Neural progenitor cell (in vitro differentiated cells): ENCODE measurements around the gene KRT82. TPM values are rescaled to one million over a fixed set of nuclear protein-coding genes. Genes with fewer than 3 reads are reported as not detected.
A peak's percentile ranks its signal among the peaks of the same experiment; 100 is the strongest.

Experiments used
- DNase-seq: peaks from one replicate; pipeline ENCODE4 v3.0.0-alpha.2; 2016; ENCODE audit warnings: low spot score
- H2AFZ ChIP-seq: fragments of 200-600 bp; sonication (generic); replicated peaks from 2 replicates; pipeline ENCODE4 v1.6.1; 2016; ENCODE audit warnings: antibody characterized with exemption
- H3F3A ChIP-seq: fragments of 200-600 bp; sonication (generic); 2 replicates; pipeline ENCODE4 v1.6.1; 2016; ENCODE audit warnings: antibody characterized with exemption, low read depth
- H3K27ac ChIP-seq: fragments of 200-600 bp; sonication (generic); 2 replicates; pipeline ENCODE4 v1.5.1; 2016; ENCODE audit warnings: mild to moderate bottlenecking
- H3K27me3 ChIP-seq: fragments of 200-600 bp; sonication (generic); 2 replicates; pipeline ENCODE4 v1.6.1; 2016; ENCODE audit warnings: mild to moderate bottlenecking, moderate library complexity
- H3K36me3 ChIP-seq: fragments of 200-600 bp; sonication (generic); 2 replicates; pipeline ENCODE4 v1.5.1; 2016
- H3K4me1 ChIP-seq: fragments of 200-600 bp; sonication (generic); 2 replicates; pipeline ENCODE4 v1.6.1; 2016; ENCODE audit warnings: mixed run types
- H3K4me2 ChIP-seq: fragments of 200-600 bp; sonication (generic); 2 replicates; pipeline ENCODE4 v1.6.1; 2016
- H3K4me3 ChIP-seq: fragments of 200-600 bp; sonication (generic); 2 replicates; pipeline ENCODE4 v1.5.1; 2016
- H3K79me2 ChIP-seq: fragments of 200-600 bp; sonication (generic); 2 replicates; pipeline ENCODE4 v1.6.1; 2016; ENCODE audit warnings: low read depth
- H3K9ac ChIP-seq: fragments of 200-600 bp; sonication (generic); 2 replicates; pipeline ENCODE4 v1.6.1; 2016
- H3K9me3 ChIP-seq: fragments of 200-600 bp; sonication (generic); 2 replicates; pipeline ENCODE4 v1.5.1; 2016; ENCODE audit warnings: low read depth
- H4K20me1 ChIP-seq: fragments of 200-600 bp; sonication (generic); 2 replicates; pipeline ENCODE4 v1.6.1; 2016; ENCODE audit warnings: low read depth
- H3K27ac Mint-ChIP-seq: 3 replicates; pipeline ENCODE4 v1.8.0; 2021; ENCODE audit warnings: mixed read lengths
- H3K27me3 Mint-ChIP-seq: 2 replicates; pipeline ENCODE4 v1.8.0; 2022; ENCODE audit warnings: low read depth, mild to moderate bottlenecking, inconsistent platforms, moderate library complexity, mixed read lengths; ENCODE audit not compliant: insufficient read depth
- H3K36me3 Mint-ChIP-seq: 3 replicates; pipeline ENCODE4 v1.8.0; 2021; ENCODE audit warnings: mixed read lengths
- H3K4me1 Mint-ChIP-seq: 3 replicates; pipeline ENCODE4 v1.8.0; 2021; ENCODE audit warnings: mixed read lengths
- H3K4me3 Mint-ChIP-seq: 3 replicates; pipeline ENCODE4 v1.8.0; 2021; ENCODE audit warnings: mild to moderate bottlenecking, moderate library complexity, mixed read lengths
- H3K9me3 Mint-ChIP-seq: 3 replicates; pipeline ENCODE4 v1.8.0; 2020; ENCODE audit warnings: mixed read lengths
- EZH2 ChIP-seq: fragments of 200-600 bp; sonication (generic); IDR thresholded peaks from 2 replicates; pipeline ENCODE4 v1.6.1; 2017; ENCODE audit warnings: antibody characterized with exemption, mild to moderate bottlenecking, moderate library complexity
- EZH2phosphoT487 ChIP-seq: fragments of 200-600 bp; sonication (generic); IDR thresholded peaks from 2 replicates; pipeline ENCODE4 v1.6.1; 2017; ENCODE audit warnings: antibody characterized with exemption
- total RNA-seq: library from RNA; depleted of rRNA; stranded (reverse); fragments of >200 nt; gene quantifications from 2 replicates; pipeline ENCODE4 v1.2.3, GENCODE V29; 2015; ENCODE audit warnings: low replicate concordance
- TF ChIP-seq, protein P1 (sequence below): fragments of 200-600 bp; sonication (generic); IDR thresholded peaks from 2 replicates; pipeline ENCODE4 v1.5.1; 2017; ENCODE audit warnings: antibody characterized with exemption, mild to moderate bottlenecking

KRT82 gene
- total RNA-seq, 1 donor from 2014 or later, result not detected

DNA sequence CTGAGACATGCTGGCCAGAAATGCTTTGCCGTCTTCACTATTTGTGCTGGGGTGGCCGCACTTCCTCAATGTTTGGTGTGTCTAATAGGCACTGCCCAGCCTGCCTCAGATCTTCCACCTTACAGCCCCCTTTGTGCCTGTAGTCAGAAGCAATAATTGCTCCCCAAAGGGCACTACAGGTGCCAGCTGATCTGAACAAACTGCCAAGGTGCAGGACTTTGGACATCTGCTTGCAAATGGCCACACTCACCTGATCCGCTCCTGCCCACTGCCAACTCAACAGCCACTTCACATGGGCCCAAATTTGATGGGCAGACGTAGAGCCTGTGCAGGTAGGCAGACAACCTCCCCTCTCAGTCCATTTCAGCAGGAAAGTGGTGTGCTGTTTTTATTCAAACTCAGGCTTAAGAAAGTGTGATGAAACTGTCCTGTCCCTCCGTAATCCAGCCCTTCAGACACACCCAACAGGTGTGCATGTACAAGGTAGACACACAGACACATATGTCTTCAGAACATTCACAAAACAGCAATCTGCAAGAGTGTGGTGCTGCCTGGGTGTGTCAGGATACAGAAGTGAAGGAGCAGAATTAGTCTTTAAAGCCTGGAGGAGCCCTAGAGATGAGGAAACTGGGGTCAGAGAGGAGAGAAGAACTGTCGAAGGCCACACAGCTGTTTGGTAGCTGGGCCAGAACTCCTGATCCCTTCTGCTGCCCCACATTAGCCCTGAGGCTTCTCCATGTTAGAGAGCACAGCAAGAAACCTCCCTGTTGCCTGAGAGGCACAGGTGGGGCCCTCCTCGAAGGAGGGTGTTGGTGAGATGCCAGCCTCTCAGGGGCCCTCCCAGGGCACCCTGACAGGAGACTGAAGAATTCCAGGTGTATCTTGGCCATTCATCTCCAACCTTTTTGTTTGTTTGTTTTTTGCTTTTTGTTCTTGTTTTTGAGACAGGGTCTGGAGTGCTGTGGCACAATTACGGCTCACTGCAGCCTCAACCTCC, 32.5 kb upstream of the KRT82 start:
- H3K27ac ChIP-seq, result no peak overlapping the region
- no peaks in the 10 kb centered on the region for H3K9me3 Mint-ChIP-seq
- peaks cover 7% of the 10 kb centered on the region for H3F3A ChIP-seq
- H3K4me2 ChIP-seq, result no peak overlapping the region
- peaks cover 25% of the 10 kb centered on the region for H3K4me1 ChIP-seq
- no peaks in the 10 kb centered on the region for H3K36me3 ChIP-seq
- no peak overlapping the region for H3K4me3 Mint-ChIP-seq
- no peaks in the 10 kb centered on the region for H3K27me3 ChIP-seq
- no peak overlapping the region for H3K27ac Mint-ChIP-seq
- H3K9me3 ChIP-seq, result no peaks in the 10 kb centered on the region
- no peak for DNase-seq
- H3K4me1 Mint-ChIP-seq, result peaks cover 41% of the 10 kb centered on the region
- no peaks in the 10 kb centered on the region for H4K20me1 ChIP-seq
- no peak overlapping the region for H3K4me3 ChIP-seq
- H3K27me3 Mint-ChIP-seq, result peaks cover 8% of the 10 kb centered on the region
- no peak overlapping the region for H3K9ac ChIP-seq
- no peaks in the 10 kb centered on the region for H3K79me2 ChIP-seq
- no peaks in the 10 kb centered on the region for H3K36me3 Mint-ChIP-seq
- no peak for TF ChIP-seq EZH2phosphoT487
- TF ChIP-seq, protein P1, sequence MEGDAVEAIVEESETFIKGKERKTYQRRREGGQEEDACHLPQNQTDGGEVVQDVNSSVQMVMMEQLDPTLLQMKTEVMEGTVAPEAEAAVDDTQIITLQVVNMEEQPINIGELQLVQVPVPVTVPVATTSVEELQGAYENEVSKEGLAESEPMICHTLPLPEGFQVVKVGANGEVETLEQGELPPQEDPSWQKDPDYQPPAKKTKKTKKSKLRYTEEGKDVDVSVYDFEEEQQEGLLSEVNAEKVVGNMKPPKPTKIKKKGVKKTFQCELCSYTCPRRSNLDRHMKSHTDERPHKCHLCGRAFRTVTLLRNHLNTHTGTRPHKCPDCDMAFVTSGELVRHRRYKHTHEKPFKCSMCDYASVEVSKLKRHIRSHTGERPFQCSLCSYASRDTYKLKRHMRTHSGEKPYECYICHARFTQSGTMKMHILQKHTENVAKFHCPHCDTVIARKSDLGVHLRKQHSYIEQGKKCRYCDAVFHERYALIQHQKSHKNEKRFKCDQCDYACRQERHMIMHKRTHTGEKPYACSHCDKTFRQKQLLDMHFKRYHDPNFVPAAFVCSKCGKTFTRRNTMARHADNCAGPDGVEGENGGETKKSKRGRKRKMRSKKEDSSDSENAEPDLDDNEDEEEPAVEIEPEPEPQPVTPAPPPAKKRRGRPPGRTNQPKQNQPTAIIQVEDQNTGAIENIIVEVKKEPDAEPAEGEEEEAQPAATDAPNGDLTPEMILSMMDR, result no peak
- no peak for TF ChIP-seq EZH2
- no peak overlapping the region for H2AFZ ChIP-seq

DNA sequence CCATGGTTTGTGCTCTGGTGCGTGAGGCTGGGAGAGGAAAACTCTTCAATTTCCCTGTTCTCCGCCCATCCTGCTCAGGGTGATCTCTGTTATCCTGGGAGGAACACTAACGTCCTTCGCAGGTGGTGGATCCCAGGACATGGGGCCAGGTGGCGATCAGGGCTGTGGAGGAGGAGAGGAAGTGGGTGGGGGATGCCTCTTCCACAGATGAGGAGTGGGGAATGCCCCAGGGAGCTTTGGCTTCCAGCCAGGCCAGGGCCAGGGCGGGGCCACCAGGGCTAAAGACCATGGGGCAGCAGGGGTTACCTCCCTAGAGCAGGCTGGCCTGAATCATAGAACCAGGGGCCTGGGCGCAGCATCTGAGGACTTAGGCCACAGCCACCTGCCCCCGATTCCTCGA, 31.4 kb upstream of the KRT82 start:
- peaks cover 19% of the 10 kb centered on the region for H3K4me1 ChIP-seq
- no peak overlapping the region for H3K27ac ChIP-seq
- H3K4me3 ChIP-seq, result no peak overlapping the region
- Mint-ChIP-seq H3K4me1 (peaks cover 35% of the 10 kb centered on the region), H3K4me3 (no peak overlapping the region), H3K27me3 (peaks cover 8% of the 10 kb centered on the region), H3K27ac (peak overlapping the region; percentile 27), H3K9me3 (no peaks in the 10 kb centered on the region), H3K36me3 (no peaks in the 10 kb centered on the region)
- no peak overlapping the region for H2AFZ ChIP-seq
- no peak overlapping the region for H3K4me2 ChIP-seq
- H4K20me1 ChIP-seq, result no peaks in the 10 kb centered on the region
- H3F3A ChIP-seq, result peaks cover 7% of the 10 kb centered on the region
- H3K79me2 ChIP-seq, result no peaks in the 10 kb centered on the region
- no peaks in the 10 kb centered on the region for H3K27me3 ChIP-seq
- TF ChIP-seq EZH2phosphoT487 (no peak), EZH2 (no peak)
- TF ChIP-seq, protein P1, result no peak
- H3K36me3 ChIP-seq, result no peaks in the 10 kb centered on the region
- no peak overlapping the region for H3K9ac ChIP-seq
- DNase-seq, result no peak
- no peaks in the 10 kb centered on the region for H3K9me3 ChIP-seq

DNA sequence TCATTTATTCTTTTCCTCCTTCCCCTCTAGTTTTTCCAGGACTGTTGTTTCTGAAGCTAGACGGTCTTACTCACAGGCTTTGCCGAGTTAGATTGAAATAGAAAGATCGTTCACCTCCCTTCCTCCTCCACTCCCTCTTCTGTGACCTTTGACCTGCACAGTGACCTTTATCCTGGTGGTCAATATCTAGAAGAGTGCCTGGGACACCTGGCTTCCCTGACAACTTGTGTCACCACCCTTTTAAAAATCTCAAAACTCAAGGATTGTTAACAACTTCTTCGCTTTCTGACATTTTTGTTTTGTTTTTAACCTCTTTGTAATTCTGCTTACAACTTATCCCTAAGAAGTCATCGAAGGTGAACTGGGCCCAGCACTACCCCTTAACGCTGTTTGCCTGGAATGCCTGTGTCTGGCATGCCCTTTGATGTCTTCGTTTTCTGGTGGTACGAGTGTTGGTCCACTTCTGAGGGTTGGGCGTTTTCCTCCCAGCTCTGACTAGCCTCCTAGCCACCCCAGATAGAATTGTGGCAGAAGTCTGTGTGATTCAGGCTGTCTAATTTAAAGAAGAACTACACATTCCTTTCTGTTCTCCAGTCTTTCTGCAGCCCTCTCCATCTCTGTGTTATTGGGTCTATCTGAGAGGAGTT, 30.8 kb upstream of the KRT82 start:
- TF ChIP-seq, protein P1, result no peak
- no peak for TF ChIP-seq EZH2phosphoT487
- no peak for TF ChIP-seq EZH2
- H3K4me3 Mint-ChIP-seq, result no peak overlapping the region

More for the DNA sequence above, 30.8 kb upstream of the KRT82 start:
- Histone ChIP-seq H2AFZ (no peak overlapping the region), H3K36me3 (no peaks in the 10 kb centered on the region), H4K20me1 (no peaks in the 10 kb centered on the region), H3K27ac (no peak overlapping the region), H3K79me2 (no peaks in the 10 kb centered on the region), H3K4me3 (no peak overlapping the region), H3K4me1 (peaks cover 13% of the 10 kb centered on the region), H3K27me3 (no peaks in the 10 kb centered on the region), H3F3A (peaks cover 7% of the 10 kb centered on the region), H3K9ac (no peak overlapping the region), H3K4me2 (peak overlapping the region; percentile 19), H3K9me3 (no peaks in the 10 kb centered on the region)
- peaks cover 8% of the 10 kb centered on the region for H3K27me3 Mint-ChIP-seq
- no peak for DNase-seq
- H3K36me3 Mint-ChIP-seq, result no peaks in the 10 kb centered on the region
- no peaks in the 10 kb centered on the region for H3K9me3 Mint-ChIP-seq
- peak overlapping the region; percentile 30 for H3K27ac Mint-ChIP-seq
- peaks cover 29% of the 10 kb centered on the region for H3K4me1 Mint-ChIP-seq
